A549 (cell line): Measurements from ENCODE around the gene DMAC2.

ENCODE experiments used
- CEBPB ChIP-seq, 2 experiments: fragments of >200 bp in 1 of 2; sonication (Bioruptor Twin) in 1 of 2; formaldehyde crosslinking in 1 of 2; IDR thresholded peaks; 2 replicates each; pipeline ENCODE4 v1.6.1; 2012 to 2016
- CHD2 ChIP-seq: fragments of 150-350 bp; IDR thresholded peaks from 2 replicates; pipeline ENCODE4 v1.6.1; 2014; ENCODE audit warnings: low read length; ENCODE audit not compliant: partially characterized antibody
- CHD4 ChIP-seq: fragments of 200-600 bp; sonication (generic); IDR thresholded peaks from 2 replicates; pipeline ENCODE4 v1.6.1; 2016; ENCODE audit warnings: antibody characterized with exemption, mild to moderate bottlenecking, borderline replicate concordance
- HEYL ChIP-seq: fragments of 250-450 bp; sonication (Bioruptor Pico); IDR thresholded peaks from 2 replicates; pipeline ENCODE4 v1.8.0; 2021; ENCODE audit warnings: mild to moderate bottlenecking, moderate library complexity
- TP53 ChIP-seq: fragments of 250-450 bp; sonication (Bioruptor Pico); IDR thresholded peaks from 2 replicates; pipeline ENCODE4 v1.5.0; 2021; ENCODE audit warnings: mild to moderate bottlenecking, moderate library complexity
- TF ChIP-seq, protein P1 (sequence below): fragments of >200 bp; sonication (Bioruptor Twin); formaldehyde crosslinking; IDR thresholded peaks from 3 replicates; pipeline ENCODE4 v1.5.1; 2016

GRCh38 chr19:41398050-41398418 lies 41.7 kb downstream of the DMAC2 start:
- TF ChIP-seq HEYL (no peak), CHD2 (no peak), TP53 (CRISPR knock-in tag) (no peak), CHD4 (no peak), CEBPB (IDR thresholded peaks at IDR 0.05) (no peak)
- TF ChIP-seq, protein P1, sequence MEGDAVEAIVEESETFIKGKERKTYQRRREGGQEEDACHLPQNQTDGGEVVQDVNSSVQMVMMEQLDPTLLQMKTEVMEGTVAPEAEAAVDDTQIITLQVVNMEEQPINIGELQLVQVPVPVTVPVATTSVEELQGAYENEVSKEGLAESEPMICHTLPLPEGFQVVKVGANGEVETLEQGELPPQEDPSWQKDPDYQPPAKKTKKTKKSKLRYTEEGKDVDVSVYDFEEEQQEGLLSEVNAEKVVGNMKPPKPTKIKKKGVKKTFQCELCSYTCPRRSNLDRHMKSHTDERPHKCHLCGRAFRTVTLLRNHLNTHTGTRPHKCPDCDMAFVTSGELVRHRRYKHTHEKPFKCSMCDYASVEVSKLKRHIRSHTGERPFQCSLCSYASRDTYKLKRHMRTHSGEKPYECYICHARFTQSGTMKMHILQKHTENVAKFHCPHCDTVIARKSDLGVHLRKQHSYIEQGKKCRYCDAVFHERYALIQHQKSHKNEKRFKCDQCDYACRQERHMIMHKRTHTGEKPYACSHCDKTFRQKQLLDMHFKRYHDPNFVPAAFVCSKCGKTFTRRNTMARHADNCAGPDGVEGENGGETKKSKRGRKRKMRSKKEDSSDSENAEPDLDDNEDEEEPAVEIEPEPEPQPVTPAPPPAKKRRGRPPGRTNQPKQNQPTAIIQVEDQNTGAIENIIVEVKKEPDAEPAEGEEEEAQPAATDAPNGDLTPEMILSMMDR = no peak
